IMR-90 (cell line): ENCODE data around the gene FER.

ENCODE experiments used
- CHD1 ChIP-seq: IDR thresholded peaks from 2 replicates; pipeline ENCODE4 v1.6.1; 2012; ENCODE audit warnings: low read depth, low read length, improper control_type of control experiment
- CTCF ChIP-seq: conservative IDR thresholded peaks from 2 replicates; pipeline ENCODE4 v1.5.1; 2012; ENCODE audit warnings: mild to moderate bottlenecking, low read depth, low read length, improper control_type of control experiment
- FOS ChIP-seq: fragments of 150-350 bp; IDR thresholded peaks from 2 replicates; pipeline ENCODE4 v1.6.1; 2016; ENCODE audit warnings: low read depth, low read length
- MAFK ChIP-seq: IDR thresholded peaks from 2 replicates; pipeline ENCODE4 v1.6.1; 2012; ENCODE audit warnings: low read depth, low read length, improper control_type of control experiment
- MAZ ChIP-seq: IDR thresholded peaks from 2 replicates; pipeline ENCODE4 v1.6.1; 2012; ENCODE audit warnings: low read depth, mild to moderate bottlenecking, low read length, improper control_type of control experiment, moderate library complexity, borderline replicate concordance
- MXI1 ChIP-seq: IDR thresholded peaks from 2 replicates; pipeline ENCODE4 v1.6.1; 2012; ENCODE audit warnings: low read depth, mild to moderate bottlenecking, low read length, moderate library complexity, borderline replicate concordance
- NFE2L2 ChIP-seq: fragments of 150-350 bp; IDR thresholded peaks from 2 replicates; pipeline ENCODE4 v1.6.1; 2016; ENCODE audit warnings: low read depth, mild to moderate bottlenecking, low read length
- POLR2A ChIP-seq: IDR thresholded peaks from 2 replicates; pipeline ENCODE4 v1.6.1; 2012; ENCODE audit warnings: mild to moderate bottlenecking, low read depth, low read length
- RAD21 ChIP-seq: IDR thresholded peaks from 2 replicates; pipeline ENCODE4 v1.6.1; 2012; ENCODE audit warnings: low read length, improper control_type of control experiment
- RCOR1 ChIP-seq: IDR thresholded peaks from 2 replicates; pipeline ENCODE4 v1.6.1; 2012; ENCODE audit warnings: mild to moderate bottlenecking, low read length, improper control_type of control experiment; ENCODE audit not compliant: insufficient replicate concordance
- RFX5 ChIP-seq: IDR thresholded peaks from 2 replicates; pipeline ENCODE4 v1.8.0; 2012; ENCODE audit warnings: low read depth, mild to moderate bottlenecking, low read length, moderate library complexity
- TF ChIP-seq, protein P1 (sequence below): fragments of 150-350 bp; IDR thresholded peaks from 2 replicates; pipeline ENCODE4 v1.6.1; 2017; ENCODE audit warnings: mild to moderate bottlenecking, antibody characterized with exemption, low read length, low read depth

DNA sequence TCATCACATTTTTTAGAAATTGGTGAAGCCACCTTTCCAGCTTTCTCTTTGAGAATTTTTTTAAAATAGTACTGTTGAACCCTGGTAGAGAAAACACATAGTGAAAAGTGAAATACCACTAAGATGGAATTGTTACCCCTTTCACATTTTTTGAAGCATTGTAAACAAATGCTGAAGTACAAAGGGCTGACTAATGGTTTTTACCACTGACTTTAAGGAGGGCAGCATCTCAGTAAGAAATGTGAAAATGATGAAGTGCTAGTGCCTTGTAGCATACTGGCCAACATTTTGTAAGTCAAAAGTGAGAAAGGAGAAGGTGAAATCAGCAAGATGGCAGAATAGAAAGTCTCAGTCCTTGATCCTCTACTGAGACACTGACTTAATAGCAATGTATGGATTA, 341.5 kb downstream of the FER start:
- TF ChIP-seq CTCF, result no peak
- no peak for TF ChIP-seq MAZ
- TF ChIP-seq POLR2A, result no peak
- TF ChIP-seq, protein P1, sequence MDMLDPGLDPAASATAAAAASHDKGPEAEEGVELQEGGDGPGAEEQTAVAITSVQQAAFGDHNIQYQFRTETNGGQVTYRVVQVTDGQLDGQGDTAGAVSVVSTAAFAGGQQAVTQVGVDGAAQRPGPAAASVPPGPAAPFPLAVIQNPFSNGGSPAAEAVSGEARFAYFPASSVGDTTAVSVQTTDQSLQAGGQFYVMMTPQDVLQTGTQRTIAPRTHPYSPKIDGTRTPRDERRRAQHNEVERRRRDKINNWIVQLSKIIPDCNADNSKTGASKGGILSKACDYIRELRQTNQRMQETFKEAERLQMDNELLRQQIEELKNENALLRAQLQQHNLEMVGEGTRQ, result no peak
- TF ChIP-seq RFX5, result no peak
- TF ChIP-seq RCOR1, result no peak
- TF ChIP-seq NFE2L2, result no peak
- no peak for TF ChIP-seq RAD21
- no peak for TF ChIP-seq CHD1
- no peak for TF ChIP-seq FOS
- TF ChIP-seq MXI1, result no peak
- TF ChIP-seq MAFK, result peak; percentile 54; the same call in 1 of the 2 replicates
